AG09309 (cell line): ENCODE measurements around the gene CUL2.

Experiments used
- DNase-seq: peaks from one replicate; pipeline ENCODE4 v3.0.0-alpha.2; 2010; ENCODE audit warnings: low read depth
- H3K4me3 ChIP-seq: 2 replicates; pipeline ENCODE4 v1.5.1; 2011; ENCODE audit warnings: mild to moderate bottlenecking, low read depth, low read length, moderate library complexity; ENCODE audit not compliant: control insufficient read depth
- CTCF ChIP-seq: IDR thresholded peaks from 2 replicates; pipeline ENCODE4 v1.5.1; 2011; ENCODE audit warnings: mild to moderate bottlenecking, low read depth, low read length, inconsistent platforms; ENCODE audit not compliant: insufficient read depth, control insufficient read depth; ENCODE audit errors: missing control alignments

The CUL2 gene

GRCh38 chr10:35017608-35018007 is 72.5 kb downstream of the CUL2 start:
- H3K4me3 ChIP-seq, result no peak overlapping the region
- no peak for TF ChIP-seq CTCF
- no peak for DNase-seq

GRCh38 chr10:35015843-35016408 is 74.2 kb downstream of the CUL2 start:
- DNase-seq, result no peak
- no peak overlapping the region for H3K4me3 ChIP-seq
- TF ChIP-seq CTCF, result no peak

- no peak overlapping the region for H3K4me3 ChIP-seq
- TF ChIP-seq CTCF, result no peak
- DNase-seq, result no peak
These were observed 77.4 kb downstream of the CUL2 start for GRCh38 chr10:35012781-35013180.

- no peak for DNase-seq
- H3K4me3 ChIP-seq, result no peak overlapping the region
- no peak for TF ChIP-seq CTCF
These were observed 78.4 kb downstream of the CUL2 start for GRCh38 chr10:35011771-35012191.

GRCh38 chr10:35007858-35008301 is 82.3 kb downstream of the CUL2 start:
- no peak for TF ChIP-seq CTCF
- DNase-seq, result no peak

GRCh38 chr10:35006836-35007235 is 83.3 kb downstream of the CUL2 start:
- H3K4me3 ChIP-seq, result no peak overlapping the region
- TF ChIP-seq CTCF, result no peak
- DNase-seq, result no peak

More at GRCh38 chr10:35007858-35008301, 82.3 kb downstream of the CUL2 start:
- no peak overlapping the region for H3K4me3 ChIP-seq
